HCT116 (cell line): ENCODE measurements around the gene COL4A1. TPM values are rescaled to one million over a fixed set of nuclear protein-coding genes. Genes with fewer than 3 reads are reported as not detected.

Experiments
- ATAC-seq: fragments of 200-7000 bp; cut with Tn5 transposase; 2 replicates; pipeline ENCODE4 v1.9.1; 2020; ENCODE audit warnings: mild to moderate bottlenecking, moderate library complexity
- BruUV-seq: library from RNA; stranded (reverse); fragments of 400-500 nt; replicated peaks from 2 replicates; lab custom pipeline; 2021; lab: Mats Ljungman, UMichigan
- CTCF ChIA-PET: fragments of 300-600 bp; sonication (Branson Sonifier 250); formaldehyde crosslinking; loops from one replicate; lab custom pipeline; 2021; ENCODE audit warnings: antibody characterized with exemption; lab: Charles Lee
- POLR2A ChIA-PET: fragments of 300-600, 350-600 bp; sonication (Branson Sonifier 250); formaldehyde crosslinking; loops from one replicate; lab custom pipeline; 2021; ENCODE audit warnings: antibody characterized with exemption; lab: Charles Lee
- RAD21 ChIA-PET, 2 experiments: fragments of 300-600 bp; sonication (Branson Sonifier 250); formaldehyde crosslinking; loops; one replicate each; lab custom pipeline; 2023; ENCODE audit warnings: low total read pairs in 2 of 2; ENCODE audit not compliant: uncharacterized antibody in 2 of 2, unreplicated experiment in 2 of 2, low non-redundant PET in 1 of 2; lab: Charles Lee
- DNase-seq: peaks from one replicate; pipeline ENCODE4 v3.0.0-alpha.2; 2010; ENCODE audit warnings: low read depth, low spot score
- H2AFZ ChIP-seq: fragments of 200-600 bp; shearing (Covaris generic), sonication (generic); 2 replicates; pipeline ENCODE4 v1.6.1; 2017; ENCODE audit warnings: low read depth, mixed run types, mixed read lengths, antibody characterized with exemption, low read length; ENCODE audit not compliant: poor library complexity, severe bottlenecking
- H3K27ac ChIP-seq: 2 replicates; pipeline ENCODE4 v1.5.1; 2012; ENCODE audit warnings: low read depth, low read length
- H3K27me3 ChIP-seq: fragments of 200-600 bp; sonication (generic); 2 replicates; pipeline ENCODE4 v1.6.1; 2016; ENCODE audit warnings: mixed run types, low read length, mixed read lengths; ENCODE audit not compliant: insufficient read depth
- H3K36me3 ChIP-seq, 2 experiments: fragments of 200-500 bp in 1 of 2; fragments of 200-600 bp in 1 of 2; sonication (Bioruptor generic) in 1 of 2; sonication (generic) in 1 of 2; 2 replicates each; pipeline versions ENCODE4 v1.5.1 to v1.6.1; 2014 to 2016; ENCODE audit warnings: low read length in 2 of 2, inconsistent platforms in 1 of 2, mixed read lengths in 1 of 2, mixed run types in 1 of 2; ENCODE audit not compliant: insufficient read depth in 2 of 2, control insufficient read depth in 1 of 2
- H3K4me1 ChIP-seq, 2 experiments: fragments of 200-600 bp in 1 of 2; sonication (generic) in 1 of 2; 2 replicates each; pipeline versions ENCODE4 v1.5.1 to v1.6.1; 2012 to 2017; ENCODE audit warnings: low read length in 2 of 2, inconsistent platforms in 1 of 2, mild to moderate bottlenecking in 1 of 2, mixed read lengths in 1 of 2, mixed run types in 1 of 2, moderate library complexity in 1 of 2; ENCODE audit not compliant: insufficient read depth in 2 of 2, control insufficient read depth in 1 of 2
- H3K4me2 ChIP-seq: fragments of 200-600 bp; sonication (generic); 2 replicates; pipeline ENCODE4 v1.6.1; 2017; ENCODE audit warnings: mixed run types, low read length, mixed read lengths
- H3K4me3 ChIP-seq, 2 experiments: fragments of 200-600 bp in 1 of 2; sonication (generic) in 1 of 2; replicated peaks in 1 of 2; 2 replicates each; pipeline ENCODE4 v1.5.1; 2011 to 2016; ENCODE audit warnings: low read length in 2 of 2, control low read depth in 1 of 2, low read depth in 1 of 2, mild to moderate bottlenecking in 1 of 2, mixed read lengths in 1 of 2, mixed run types in 1 of 2
- H3K79me2 ChIP-seq: fragments of 200-600 bp; sonication (generic); 2 replicates; pipeline ENCODE4 v1.6.1; 2017; ENCODE audit warnings: mild to moderate bottlenecking, mixed run types, low read length, moderate library complexity, mixed read lengths; ENCODE audit not compliant: insufficient read depth
- H3K9ac ChIP-seq: fragments of 200-600 bp; sonication (generic); 2 replicates; pipeline ENCODE4 v1.6.1; 2016; ENCODE audit warnings: low read length, mixed read lengths
- H3K9me2 ChIP-seq: fragments of 200-600 bp; sonication (generic), shearing (Covaris generic); 2 replicates; pipeline ENCODE4 v1.6.1; 2017; ENCODE audit warnings: mixed run types, mild to moderate bottlenecking, moderate library complexity; ENCODE audit not compliant: insufficient read depth
- H3K9me3 ChIP-seq, 2 experiments: fragments of 200-500 bp in 1 of 2; fragments of 200-600 bp in 1 of 2; sonication (Bioruptor generic) in 1 of 2; sonication (generic) in 1 of 2; 2 replicates each; pipeline ENCODE4 v1.6.1; 2014 to 2017; ENCODE audit warnings: low read length in 2 of 2, mixed read lengths in 2 of 2, inconsistent platforms in 1 of 2, low read depth in 1 of 2, mild to moderate bottlenecking in 1 of 2, mixed run types in 1 of 2, moderate library complexity in 1 of 2; ENCODE audit not compliant: control insufficient read depth in 1 of 2, insufficient read depth in 1 of 2
- H4K20me1 ChIP-seq: fragments of 200-600 bp; sonication (generic), shearing (Covaris generic); 2 replicates; pipeline ENCODE4 v1.6.1; 2017; ENCODE audit warnings: mixed run types, mild to moderate bottlenecking, moderate library complexity; ENCODE audit not compliant: insufficient read depth
- EGR1 ChIP-seq: IDR thresholded peaks from 2 replicates; pipeline ENCODE4 v1.6.1; 2012; ENCODE audit warnings: low read depth
- ELF1 ChIP-seq: IDR thresholded peaks from 2 replicates; pipeline ENCODE4 v1.6.1; 2012; ENCODE audit warnings: low read depth, borderline replicate concordance
- EZH2 ChIP-seq: fragments of 200-600 bp; sonication (generic); IDR thresholded peaks from 2 replicates; pipeline ENCODE4 v1.6.1; 2017; ENCODE audit warnings: antibody characterized with exemption, mixed run types
- EZH2phosphoT487 ChIP-seq: fragments of 200-600 bp; IDR thresholded peaks from 2 replicates; pipeline ENCODE4 v1.6.1; 2018; ENCODE audit warnings: antibody characterized with exemption, borderline replicate concordance
- POLR2AphosphoS5 ChIP-seq: IDR thresholded peaks from 2 replicates; pipeline ENCODE4 v1.6.1; 2011; ENCODE audit warnings: mild to moderate bottlenecking, low read depth, low read length, moderate library complexity
- RAD21 ChIP-seq: IDR thresholded peaks from 2 replicates; pipeline ENCODE4 v1.6.1; 2012; ENCODE audit warnings: low read depth, mild to moderate bottlenecking
- SIN3A ChIP-seq: IDR thresholded peaks from 2 replicates; pipeline ENCODE4 v1.6.1; 2012; ENCODE audit warnings: low read depth
- SRF ChIP-seq: IDR thresholded peaks from 2 replicates; pipeline ENCODE4 v1.6.1; 2012; ENCODE audit warnings: low read depth
- intact Hi-C: fragments of 100-400 bp; cut with micrococcal nuclease; formaldehyde crosslinking; loops from 2 replicates; pipeline ENCODE4 v1.10.0; 2022
- total RNA-seq: library from RNA; stranded (reverse); gene quantifications from one replicate; pipeline ENCODE4 v1.2.1, GENCODE V29; 2021; ENCODE audit not compliant: unreplicated experiment
- TF ChIP-seq, protein P1 (sequence below), 3 experiments: fragments of 200-600 bp in 1 of 3; sonication (generic) in 1 of 3; IDR thresholded peaks in 2 of 3; conservative IDR thresholded peaks in 1 of 3; 2 replicates each; pipeline ENCODE4 v1.5.1; 2012 to 2017; ENCODE audit warnings: low read depth in 2 of 3, low read length in 2 of 3, antibody characterized with exemption in 1 of 3, borderline replicate concordance in 1 of 3, control low read depth in 1 of 3, mild to moderate bottlenecking in 1 of 3, mixed read lengths in 1 of 3, mixed run types in 1 of 3, moderate library complexity in 1 of 3; ENCODE audit not compliant: insufficient read depth in 1 of 3
- TF ChIP-seq, protein P2 (sequence below): IDR thresholded peaks from 2 replicates; pipeline ENCODE4 v1.6.1; 2012; ENCODE audit warnings: low read depth
- TF ChIP-seq, protein P3 (sequence below): IDR thresholded peaks from 2 replicates; pipeline ENCODE4 v1.6.1; 2011; ENCODE audit warnings: mild to moderate bottlenecking, low read length, moderate library complexity; ENCODE audit not compliant: insufficient replicate concordance; ENCODE audit errors: extremely low read depth

Gene COL4A1
- total RNA-seq, 1 experiment from 2014 or later = 0.57 TPM

DNA sequence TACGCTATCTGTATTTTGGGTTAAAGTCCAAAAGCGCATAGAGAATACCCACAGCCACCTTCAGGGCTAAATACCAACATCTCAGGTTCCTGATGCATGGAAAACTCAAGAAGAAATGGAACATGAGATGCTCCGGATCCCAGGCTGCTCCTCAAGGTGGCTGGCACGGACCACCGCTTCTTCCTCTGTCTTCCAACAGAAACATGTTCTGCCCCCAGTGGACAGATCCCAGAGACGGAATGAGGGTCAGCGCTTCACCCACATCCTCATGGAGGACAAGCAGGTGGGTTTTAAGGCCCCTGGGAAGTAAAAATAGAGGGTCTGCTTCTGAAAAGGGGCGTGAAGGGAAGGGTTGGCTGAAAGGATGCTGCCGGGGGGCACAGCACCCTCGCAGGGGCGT lies 17.3 kb downstream of the COL4A1 start:
- Histone ChIP-seq H3K4me1 (no peaks in the 10 kb centered on the region), H4K20me1 (no peaks in the 10 kb centered on the region), H3K9me3 (no peaks in the 10 kb centered on the region), H3K79me2 (no peaks in the 10 kb centered on the region), H2AFZ (no peak overlapping the region), H3K4me2 (no peak overlapping the region), H3K27me3 (peaks cover 30% of the 10 kb centered on the region), H3K27ac (no peak overlapping the region), H3K36me3 (no peaks in the 10 kb centered on the region), H3K9ac (no peak overlapping the region), H3K4me3 (no peak overlapping the region), H3K9me2 (no peaks in the 10 kb centered on the region)
- BruUV-seq = no TSS peak
- TF ChIP-seq SIN3A (no peak), RAD21 (no peak), SRF (no peak), EGR1 (no peak), ELF1 (no peak), POLR2AphosphoS5 (no peak), EZH2phosphoT487 (no peak), EZH2 (no peak)
- TF ChIP-seq, protein P1, sequence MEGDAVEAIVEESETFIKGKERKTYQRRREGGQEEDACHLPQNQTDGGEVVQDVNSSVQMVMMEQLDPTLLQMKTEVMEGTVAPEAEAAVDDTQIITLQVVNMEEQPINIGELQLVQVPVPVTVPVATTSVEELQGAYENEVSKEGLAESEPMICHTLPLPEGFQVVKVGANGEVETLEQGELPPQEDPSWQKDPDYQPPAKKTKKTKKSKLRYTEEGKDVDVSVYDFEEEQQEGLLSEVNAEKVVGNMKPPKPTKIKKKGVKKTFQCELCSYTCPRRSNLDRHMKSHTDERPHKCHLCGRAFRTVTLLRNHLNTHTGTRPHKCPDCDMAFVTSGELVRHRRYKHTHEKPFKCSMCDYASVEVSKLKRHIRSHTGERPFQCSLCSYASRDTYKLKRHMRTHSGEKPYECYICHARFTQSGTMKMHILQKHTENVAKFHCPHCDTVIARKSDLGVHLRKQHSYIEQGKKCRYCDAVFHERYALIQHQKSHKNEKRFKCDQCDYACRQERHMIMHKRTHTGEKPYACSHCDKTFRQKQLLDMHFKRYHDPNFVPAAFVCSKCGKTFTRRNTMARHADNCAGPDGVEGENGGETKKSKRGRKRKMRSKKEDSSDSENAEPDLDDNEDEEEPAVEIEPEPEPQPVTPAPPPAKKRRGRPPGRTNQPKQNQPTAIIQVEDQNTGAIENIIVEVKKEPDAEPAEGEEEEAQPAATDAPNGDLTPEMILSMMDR (IDR thresholded peaks at IDR 0.05 in 2 of 3, conservative IDR thresholded peaks at IDR 0.05 in 1 of 3; ENCODE audit: borderline replicate concordance in 1 of 3, insufficient read depth in 1 of 3, low read depth in 2 of 3, low read length in 2 of 3) = no peak
- TF ChIP-seq, protein P2, sequence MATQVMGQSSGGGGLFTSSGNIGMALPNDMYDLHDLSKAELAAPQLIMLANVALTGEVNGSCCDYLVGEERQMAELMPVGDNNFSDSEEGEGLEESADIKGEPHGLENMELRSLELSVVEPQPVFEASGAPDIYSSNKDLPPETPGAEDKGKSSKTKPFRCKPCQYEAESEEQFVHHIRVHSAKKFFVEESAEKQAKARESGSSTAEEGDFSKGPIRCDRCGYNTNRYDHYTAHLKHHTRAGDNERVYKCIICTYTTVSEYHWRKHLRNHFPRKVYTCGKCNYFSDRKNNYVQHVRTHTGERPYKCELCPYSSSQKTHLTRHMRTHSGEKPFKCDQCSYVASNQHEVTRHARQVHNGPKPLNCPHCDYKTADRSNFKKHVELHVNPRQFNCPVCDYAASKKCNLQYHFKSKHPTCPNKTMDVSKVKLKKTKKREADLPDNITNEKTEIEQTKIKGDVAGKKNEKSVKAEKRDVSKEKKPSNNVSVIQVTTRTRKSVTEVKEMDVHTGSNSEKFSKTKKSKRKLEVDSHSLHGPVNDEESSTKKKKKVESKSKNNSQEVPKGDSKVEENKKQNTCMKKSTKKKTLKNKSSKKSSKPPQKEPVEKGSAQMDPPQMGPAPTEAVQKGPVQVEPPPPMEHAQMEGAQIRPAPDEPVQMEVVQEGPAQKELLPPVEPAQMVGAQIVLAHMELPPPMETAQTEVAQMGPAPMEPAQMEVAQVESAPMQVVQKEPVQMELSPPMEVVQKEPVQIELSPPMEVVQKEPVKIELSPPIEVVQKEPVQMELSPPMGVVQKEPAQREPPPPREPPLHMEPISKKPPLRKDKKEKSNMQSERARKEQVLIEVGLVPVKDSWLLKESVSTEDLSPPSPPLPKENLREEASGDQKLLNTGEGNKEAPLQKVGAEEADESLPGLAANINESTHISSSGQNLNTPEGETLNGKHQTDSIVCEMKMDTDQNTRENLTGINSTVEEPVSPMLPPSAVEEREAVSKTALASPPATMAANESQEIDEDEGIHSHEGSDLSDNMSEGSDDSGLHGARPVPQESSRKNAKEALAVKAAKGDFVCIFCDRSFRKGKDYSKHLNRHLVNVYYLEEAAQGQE = no peak
- TF ChIP-seq, protein P3, sequence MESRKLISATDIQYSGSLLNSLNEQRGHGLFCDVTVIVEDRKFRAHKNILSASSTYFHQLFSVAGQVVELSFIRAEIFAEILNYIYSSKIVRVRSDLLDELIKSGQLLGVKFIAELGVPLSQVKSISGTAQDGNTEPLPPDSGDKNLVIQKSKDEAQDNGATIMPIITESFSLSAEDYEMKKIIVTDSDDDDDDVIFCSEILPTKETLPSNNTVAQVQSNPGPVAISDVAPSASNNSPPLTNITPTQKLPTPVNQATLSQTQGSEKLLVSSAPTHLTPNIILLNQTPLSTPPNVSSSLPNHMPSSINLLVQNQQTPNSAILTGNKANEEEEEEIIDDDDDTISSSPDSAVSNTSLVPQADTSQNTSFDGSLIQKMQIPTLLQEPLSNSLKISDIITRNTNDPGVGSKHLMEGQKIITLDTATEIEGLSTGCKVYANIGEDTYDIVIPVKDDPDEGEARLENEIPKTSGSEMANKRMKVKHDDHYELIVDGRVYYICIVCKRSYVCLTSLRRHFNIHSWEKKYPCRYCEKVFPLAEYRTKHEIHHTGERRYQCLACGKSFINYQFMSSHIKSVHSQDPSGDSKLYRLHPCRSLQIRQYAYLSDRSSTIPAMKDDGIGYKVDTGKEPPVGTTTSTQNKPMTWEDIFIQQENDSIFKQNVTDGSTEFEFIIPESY = no peak
- no peak for DNase-seq
- CTCF ChIA-PET = no interaction called here
- POLR2A ChIA-PET = no interaction called here
- no peak for ATAC-seq
- RAD21 ChIA-PET = no interaction called here
- intact Hi-C loops = no loop called here
